HepG2 (cell line): ENCODE results near the gene ATP1B2. TPM values are rescaled to one million over a fixed set of nuclear protein-coding genes. Genes with fewer than 3 reads are reported as not detected.

Source experiments
- ARNTL ChIP-seq: sonication (generic); formaldehyde crosslinking; IDR thresholded peaks from 2 replicates; pipeline ENCODE4 v1.4.0; 2020; ENCODE audit warnings: mild to moderate bottlenecking, missing genetic modification reagents
- DNMT1 ChIP-seq: sonication (generic); formaldehyde crosslinking; IDR thresholded peaks from 2 replicates; pipeline ENCODE4 v1.5.1; 2020; ENCODE audit warnings: mild to moderate bottlenecking, missing genetic modification reagents
- EP300 ChIP-seq, 3 experiments: sonication (generic) in 1 of 3; formaldehyde crosslinking in 1 of 3; IDR thresholded peaks; 2 replicates each; pipeline versions ENCODE4 v1.5.1 to v1.6.1; 2011 to 2020; ENCODE audit warnings: low read depth in 2 of 3, low read length in 2 of 3, borderline replicate concordance in 1 of 3, improper control_type of control experiment in 1 of 3, mild to moderate bottlenecking in 1 of 3, missing genetic modification reagents in 1 of 3, moderate library complexity in 1 of 3
- FOXA1 ChIP-seq, 2 experiments: fragments of 450-650 bp in 1 of 2; sonication (generic) in 1 of 2; formaldehyde crosslinking in 1 of 2; IDR thresholded peaks; 2 replicates each; pipeline versions ENCODE4 v1.4.0 to v1.6.1; 2016 to 2020; ENCODE audit warnings: missing genetic modification reagents in 1 of 2
- HMGXB3 ChIP-seq: sonication (generic); formaldehyde crosslinking; IDR thresholded peaks from 2 replicates; pipeline ENCODE4 v1.4.0; 2020; ENCODE audit warnings: missing genetic modification reagents, borderline replicate concordance
- JUNB ChIP-seq: sonication (generic); formaldehyde crosslinking; IDR thresholded peaks from 2 replicates; pipeline ENCODE4 v1.8.0; 2022; ENCODE audit warnings: missing genetic modification reagents, mild to moderate bottlenecking, borderline replicate concordance
- NAIF1 ChIP-seq: sonication (generic); formaldehyde crosslinking; IDR thresholded peaks from 2 replicates; pipeline ENCODE4 v1.5.0; 2020; ENCODE audit warnings: mild to moderate bottlenecking, missing genetic modification reagents, borderline replicate concordance
- ZNF121 ChIP-seq: sonication (generic); formaldehyde crosslinking; IDR thresholded peaks from 2 replicates; pipeline ENCODE4 v1.5.0; 2020; ENCODE audit warnings: mild to moderate bottlenecking, missing genetic modification reagents
- ZNF230 ChIP-seq: sonication (generic); formaldehyde crosslinking; IDR thresholded peaks from 2 replicates; pipeline ENCODE4 v1.4.0; 2020; ENCODE audit warnings: mild to moderate bottlenecking, missing genetic modification reagents
- ZNF343 ChIP-seq: sonication (generic); formaldehyde crosslinking; IDR thresholded peaks from 2 replicates; pipeline ENCODE4 v1.4.0; 2020; ENCODE audit warnings: mild to moderate bottlenecking, missing genetic modification reagents
- ZNF407 ChIP-seq: sonication (generic); formaldehyde crosslinking; IDR thresholded peaks from one replicate; pipeline ENCODE4 v1.5.1; 2020; ENCODE audit warnings: mild to moderate bottlenecking, missing genetic modification reagents; ENCODE audit errors: not compliant biosample characterization
- ZNF441 ChIP-seq: sonication (generic); formaldehyde crosslinking; IDR thresholded peaks from 2 replicates; pipeline ENCODE4 v1.7.0; 2021; ENCODE audit warnings: missing genetic modification reagents, borderline replicate concordance
- ZNF451 ChIP-seq: sonication (generic); formaldehyde crosslinking; IDR thresholded peaks from 2 replicates; pipeline ENCODE4 v1.5.0; 2020; ENCODE audit warnings: mild to moderate bottlenecking, missing genetic modification reagents
- ZNF891 ChIP-seq: sonication (generic); formaldehyde crosslinking; IDR thresholded peaks from 2 replicates; pipeline ENCODE4 v1.5.0; 2020; ENCODE audit warnings: mild to moderate bottlenecking, missing genetic modification reagents
- ZZZ3 ChIP-seq: sonication (generic); formaldehyde crosslinking; IDR thresholded peaks from 2 replicates; pipeline ENCODE4 v1.4.0; 2020; ENCODE audit warnings: missing genetic modification reagents, mild to moderate bottlenecking, borderline replicate concordance
- polyA plus RNA-seq, 8 experiments: library from polyadenylated mRNA; depleted of rRNA in 3 of 8; stranded (reverse) in 7 of 8; unstranded in 1 of 8; fragments of >200 nt; fragmentation: Illumina TruSeq in 4 of 8; extraction: Trizol in 4 of 8; gene quantifications; 2 replicates each; pipeline versions ENCODE4 v1.2.1 to v1.2.3, GENCODE V29; 2011 to 2016; ENCODE audit warnings: low read depth in 4 of 8, missing spikeins in 1 of 8, mixed read lengths in 1 of 8; ENCODE audit not compliant: insufficient read depth in 1 of 8
- total RNA-seq, 5 experiments: library from RNA; depleted of rRNA; stranded (reverse); fragments of >200 nt; fragmentation: Illumina TruSeq; extraction: Trizol; gene quantifications; 2 replicates each; pipeline ENCODE4 v1.2.3, GENCODE V29; 2016; ENCODE audit warnings: low read depth in 1 of 5

Gene ATP1B2
- total and polyA plus RNA-seq, 2 of the 13 experiments (the other 11 are each of a cell fraction or from before 2014, with no cell fraction given): not detected

GRCh38 chr17:7687072-7687907 lies 36.6 kb downstream of the ATP1B2 start, which contains the start of gene TP53 (continued):
- TF ChIP-seq ZNF407 (CRISPR knock-in tag): no peak
- no peak for TF ChIP-seq FOXA1 (IDR thresholded peaks at IDR 0.05)
- no peak for TF ChIP-seq FOXA1 (CRISPR knock-in tag; IDR thresholded peaks at IDR 0.05)
- no peak for TF ChIP-seq ZZZ3 (CRISPR knock-in tag)
- no peak for TF ChIP-seq EP300 (IDR thresholded peaks at IDR 0.05; ENCODE audit: low read depth in 2 of 2, low read length in 2 of 2)
- no peak for TF ChIP-seq EP300 (CRISPR knock-in tag; IDR thresholded peaks at IDR 0.05; ENCODE audit: borderline replicate concordance)
- no peak for TF ChIP-seq ZNF230 (CRISPR knock-in tag)
- no peak for TF ChIP-seq ZNF121 (CRISPR knock-in tag)
- 0 out of 2 replicates have a peak, but pooled peaks have one; percentile 42 for TF ChIP-seq ZNF441
- TF ChIP-seq DNMT1 (CRISPR knock-in tag): no peak
- no peak for TF ChIP-seq ARNTL
- peak; percentile 15; the same call in 1 of the 2 replicates for TF ChIP-seq NAIF1
- peak; percentile 45; the same call in 1 of the 2 replicates for TF ChIP-seq JUNB (CRISPR knock-in tag)
- no peak for TF ChIP-seq ZNF343 (CRISPR knock-in tag)
- no peak for TF ChIP-seq HMGXB3 (CRISPR knock-in tag)
- TF ChIP-seq ZNF451 (CRISPR knock-in tag): no peak
- TF ChIP-seq ZNF891: no peak; the same call in 1 of the 2 replicates
